ENCODE data around the gene ANXA2.

- no peak for TF ChIP-seq CTCF (conservative IDR thresholded peaks at IDR 0.05; ENCODE audit: low read length)
- TF ChIP-seq EZH2phosphoT487 (IDR thresholded peaks at IDR 0.05; ENCODE audit: borderline replicate concordance): no peak
These were observed 9.0 kb upstream of the ANXA2 start for GRCh38 chr15:60406513-60407414.

Measured in Loucy (cell line).